Muscle layer of colon (tissue), 2 donors: ENCODE results near the gene CHD5.

ENCODE experiments used
- H3K27ac ChIP-seq: one replicate; pipeline ENCODE4 v1.7.0; 2013; ENCODE audit warnings: low read depth, mild to moderate bottlenecking, low read length, moderate library complexity
- H3K27me3 ChIP-seq, 2 donors: one replicate each; pipeline ENCODE4 v1.7.0; 2013; ENCODE audit warnings: low read length in 2 of 2, mild to moderate bottlenecking in 2 of 2; ENCODE audit not compliant: insufficient read depth in 2 of 2, control insufficient read depth in 1 of 2
- H3K36me3 ChIP-seq: one replicate; pipeline ENCODE4 v1.7.0; 2013; ENCODE audit warnings: mild to moderate bottlenecking, low read length; ENCODE audit not compliant: insufficient read depth
- H3K4me1 ChIP-seq: one replicate; pipeline ENCODE4 v1.7.0; 2013; ENCODE audit warnings: mild to moderate bottlenecking, low read length; ENCODE audit not compliant: insufficient read depth
- H3K4me3 ChIP-seq, 2 donors: one replicate each; pipeline ENCODE4 v1.7.0; 2013; ENCODE audit warnings: low read length in 2 of 2, low read depth in 1 of 2, mild to moderate bottlenecking in 1 of 2, moderate library complexity in 1 of 2
- H3K9ac ChIP-seq: one replicate; pipeline ENCODE4 v1.7.0; 2013; ENCODE audit warnings: low read length
- H3K9me3 ChIP-seq: one replicate; pipeline ENCODE4 v1.7.0; 2013; ENCODE audit warnings: mild to moderate bottlenecking, low read length
- donor health status: abdominal sarcoma.
- donor health status: Adenocarcinoma of cecum.

Gene CHD5

GRCh38 chr1:6126521-6127067, 53.5 kb downstream of the CHD5 start:
- Histone ChIP-seq H3K9me3 (no peaks in the 10 kb centered on the region), H3K4me3 (no peak overlapping the region), H3K27ac (no peak overlapping the region), H3K9ac (no peak overlapping the region), H3K4me1 (peaks cover 6% of the 10 kb centered on the region), H3K27me3 (no peaks in the 10 kb centered on the region), H3K36me3 (no peaks in the 10 kb centered on the region)

- Histone ChIP-seq H3K27ac (no peak overlapping the region), H3K27me3 (no peaks in the 10 kb centered on the region), H3K9ac (no peak overlapping the region)
Measured at GRCh38 chr1:6126028-6126427, 54.1 kb downstream of the CHD5 start.

GRCh38 chr1:6125366-6125765, 54.8 kb downstream of the CHD5 start:
- H3K4me3 ChIP-seq = no peak overlapping the region
- H3K27ac ChIP-seq = no peak overlapping the region
- H3K4me1 ChIP-seq = peaks cover 6% of the 10 kb centered on the region
- no peaks in the 10 kb centered on the region for H3K27me3 ChIP-seq
- H3K9ac ChIP-seq = no peak overlapping the region
- no peaks in the 10 kb centered on the region for H3K36me3 ChIP-seq
- no peaks in the 10 kb centered on the region for H3K9me3 ChIP-seq

More at GRCh38 chr1:6126028-6126427, 54.1 kb downstream of the CHD5 start:
- Histone ChIP-seq H3K4me1 (peaks cover 6% of the 10 kb centered on the region), H3K36me3 (no peaks in the 10 kb centered on the region), H3K9me3 (no peaks in the 10 kb centered on the region), H3K4me3 (no peak overlapping the region)

GRCh38 chr1:6124746-6125365, 55.3 kb downstream of the CHD5 start:
- Histone ChIP-seq H3K9ac (no peak overlapping the region), H3K4me3 (no peak overlapping the region), H3K4me1 (peaks cover 6% of the 10 kb centered on the region), H3K27ac (no peak overlapping the region), H3K27me3 (no peaks in the 10 kb centered on the region), H3K9me3 (no peaks in the 10 kb centered on the region), H3K36me3 (no peaks in the 10 kb centered on the region)

GRCh38 chr1:6124341-6124740, 55.8 kb downstream of the CHD5 start:
- no peaks in the 10 kb centered on the region for H3K36me3 ChIP-seq

GRCh38 chr1:6123816-6124215, 56.3 kb downstream of the CHD5 start:
- Histone ChIP-seq H3K4me1 (peaks cover 6% of the 10 kb centered on the region), H3K9ac (no peak overlapping the region), H3K36me3 (no peaks in the 10 kb centered on the region), H3K9me3 (no peaks in the 10 kb centered on the region), H3K4me3 (no peak overlapping the region), H3K27ac (no peak overlapping the region), H3K27me3 (no peaks in the 10 kb centered on the region)

More at GRCh38 chr1:6124341-6124740, 55.8 kb downstream of the CHD5 start:
- Histone ChIP-seq H3K9ac (no peak overlapping the region), H3K27ac (no peak overlapping the region), H3K4me3 (no peak overlapping the region), H3K27me3 (no peaks in the 10 kb centered on the region), H3K4me1 (peaks cover 6% of the 10 kb centered on the region), H3K9me3 (no peaks in the 10 kb centered on the region)

- Histone ChIP-seq H3K27me3 (no peaks in the 10 kb centered on the region), H3K9me3 (no peaks in the 10 kb centered on the region), H3K27ac (no peak overlapping the region), H3K36me3 (no peaks in the 10 kb centered on the region), H3K9ac (no peak overlapping the region), H3K4me1 (peaks cover 6% of the 10 kb centered on the region), H3K4me3 (no peak overlapping the region)
Measured at GRCh38 chr1:6123083-6123482, 57.0 kb downstream of the CHD5 start.

GRCh38 chr1:6121651-6122370, 58.3 kb downstream of the CHD5 start:
- H3K9me3 ChIP-seq = no peaks in the 10 kb centered on the region
- H3K9ac ChIP-seq = no peak overlapping the region
- H3K4me3 ChIP-seq = no peak overlapping the region
- H3K27me3 ChIP-seq = no peaks in the 10 kb centered on the region
- H3K4me1 ChIP-seq = no peaks in the 10 kb centered on the region
- H3K27ac ChIP-seq = no peak overlapping the region
- no peaks in the 10 kb centered on the region for H3K36me3 ChIP-seq

GRCh38 chr1:6121021-6121421, 59.1 kb downstream of the CHD5 start:
- Histone ChIP-seq H3K4me3 (no peak overlapping the region), H3K27me3 (no peaks in the 10 kb centered on the region)

GRCh38 chr1:6118415-6118814, 61.7 kb downstream of the CHD5 start:
- no peaks in the 10 kb centered on the region for H3K4me1 ChIP-seq
- no peak overlapping the region for H3K9ac ChIP-seq
- H3K9me3 ChIP-seq = no peaks in the 10 kb centered on the region
- no peaks in the 10 kb centered on the region for H3K27me3 ChIP-seq
- no peaks in the 10 kb centered on the region for H3K36me3 ChIP-seq
- H3K4me3 ChIP-seq = no peak overlapping the region
- H3K27ac ChIP-seq = no peak overlapping the region

More at GRCh38 chr1:6121021-6121421, 59.1 kb downstream of the CHD5 start:
- H3K9ac ChIP-seq = no peak overlapping the region
- no peaks in the 10 kb centered on the region for H3K9me3 ChIP-seq
- no peaks in the 10 kb centered on the region for H3K36me3 ChIP-seq
- no peaks in the 10 kb centered on the region for H3K4me1 ChIP-seq
- H3K27ac ChIP-seq = no peak overlapping the region

- Histone ChIP-seq H3K9ac (no peak overlapping the region), H3K27me3 (no peaks in the 10 kb centered on the region), H3K4me3 (no peak overlapping the region), H3K36me3 (no peaks in the 10 kb centered on the region), H3K27ac (no peak overlapping the region), H3K9me3 (no peaks in the 10 kb centered on the region), H3K4me1 (no peaks in the 10 kb centered on the region)
Measured at GRCh38 chr1:6117624-6118023, 62.5 kb downstream of the CHD5 start.
